Thyroid gland (tissue), 4 donors: ENCODE measurements around the gene IFNAR1. TPM values are rescaled to one million over a fixed set of nuclear protein-coding genes. Genes with fewer than 3 reads are reported as not detected.

ENCODE experiments used
- DNase-seq, 2 donors: peaks; one replicate each; pipeline ENCODE4 v3.0.0-alpha.2; 2019
- H3K27ac ChIP-seq, 3 donors: fragments of 200-600 bp; sonication (generic); 1 replicate in 2 of 3; 2 replicates in 1 of 3; pipeline ENCODE4 v1.5.1; 2016 to 2019; ENCODE audit warnings: mild to moderate bottlenecking in 1 of 3, moderate library complexity in 1 of 3
- H3K27me3 ChIP-seq: fragments of 200-600 bp; sonication (generic); one replicate; pipeline ENCODE4 v1.5.1; 2019
- H3K36me3 ChIP-seq, 2 donors: fragments of 200-600 bp; sonication (generic); one replicate each; pipeline ENCODE4 v1.5.1; 2016 to 2019
- H3K4me1 ChIP-seq, 2 donors: fragments of 200-600 bp; sonication (generic); one replicate each; pipeline ENCODE4 v1.5.1; 2017 to 2019
- H3K4me3 ChIP-seq, 3 donors: fragments of 200-600 bp; sonication (generic); replicated peaks in 1 of 3; 1 replicate in 2 of 3; 2 replicates in 1 of 3; pipeline ENCODE4 v1.5.1; 2016; ENCODE audit warnings: mild to moderate bottlenecking in 1 of 3
- H3K9me3 ChIP-seq: fragments of 200-600 bp; sonication (generic); one replicate; pipeline ENCODE4 v1.5.1; 2017
- POLR2A ChIP-seq, 2 donors: fragments of 450-650 bp; IDR thresholded peaks; one replicate each; pipeline ENCODE4 v1.6.1; 2017; ENCODE audit warnings: antibody characterized with exemption in 2 of 2, mild to moderate bottlenecking in 2 of 2, moderate library complexity in 1 of 2
- WGBS, 2 donors: methylation state at CpG; one replicate each; pipeline ENCODE4 v1.1.5; 2017; 5-methylcytosine and 5-hydroxymethylcytosine counted together
- intact Hi-C: fragments of 100-400 bp; cut with DNase I; formaldehyde crosslinking; loops from one replicate; pipeline ENCODE4 v1.15.1; 2023
- total RNA-seq, 4 donors: library from RNA; depleted of rRNA; stranded (reverse); fragments of >200 nt; gene quantifications; one replicate each; pipeline ENCODE4 v1.2.3, GENCODE V29; 2016
- TF ChIP-seq, protein P1 (sequence below), 6 experiments: fragments of 200-600 bp in 3 of 6; fragments of 450-650 bp in 3 of 6; sonication (generic) in 3 of 6; IDR thresholded peaks; one replicate each; pipeline ENCODE4 v1.5.1; 2016 to 2019; ENCODE audit warnings: antibody characterized with exemption in 6 of 6, mild to moderate bottlenecking in 2 of 6, inconsistent platforms in 1 of 6, moderate library complexity in 1 of 6

IFNAR1 gene
- total RNA-seq, 4 donors from 2014 or later = 37.0 to 51.2 (median 42.4) TPM

DNA sequence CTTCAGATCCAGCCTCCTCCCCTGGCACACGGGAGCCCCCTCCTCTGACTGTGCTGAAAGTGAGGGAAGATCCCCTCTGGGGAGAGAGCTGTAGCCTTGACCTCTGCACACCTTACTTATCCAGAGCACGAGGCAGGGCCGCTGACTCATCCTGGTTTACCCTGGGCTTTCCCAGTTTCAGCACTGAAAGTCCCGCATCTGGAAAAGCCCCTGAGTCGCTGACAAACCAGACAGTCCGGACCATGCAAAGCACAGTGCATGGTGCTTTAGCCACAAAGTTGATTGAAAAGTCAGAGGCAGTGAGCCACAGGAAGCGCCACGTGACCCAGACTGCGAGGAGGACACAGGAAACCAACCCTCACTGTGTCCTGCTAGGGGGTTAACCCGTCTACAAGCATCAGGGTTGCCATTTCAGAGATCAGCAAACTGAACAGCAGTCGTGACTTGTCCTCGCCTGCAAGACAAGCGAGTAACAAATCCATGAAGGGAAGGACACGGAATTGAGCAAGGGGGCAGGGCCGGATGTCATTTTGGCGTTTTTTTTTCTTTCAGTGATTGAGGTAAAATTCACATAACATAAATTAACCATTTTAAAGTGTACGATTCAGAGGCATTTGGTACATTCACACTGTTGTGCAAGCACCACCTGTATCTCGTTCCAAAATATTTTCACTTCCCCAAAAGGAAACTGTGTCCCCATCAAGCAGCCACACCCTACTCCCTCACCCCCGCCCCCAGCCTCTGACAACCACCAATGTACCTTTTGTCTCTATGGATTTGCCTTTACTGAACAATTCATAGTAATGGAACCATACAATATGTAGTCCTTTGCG, 58.5 kb downstream of the IFNAR1 start:
- H3K9me3 ChIP-seq = no peaks in the 10 kb centered on the region
- no peaks in the 10 kb centered on the region for H3K36me3 ChIP-seq
- no peak overlapping the region for H3K4me3 ChIP-seq
- intact Hi-C loops = no loop called here
- WGBS, 2 donors = 50 to 54% methylated on average over 15 to 20 of the region's 20 CpGs
- H3K27ac ChIP-seq = peak overlapping the region in 1 of 3 donors; percentile 46
- H3K27me3 ChIP-seq = no peaks in the 10 kb centered on the region
- H3K4me1 ChIP-seq = peaks cover 0 to 24% of the 10 kb centered on the region in 2 donors
- TF ChIP-seq, protein P1, sequence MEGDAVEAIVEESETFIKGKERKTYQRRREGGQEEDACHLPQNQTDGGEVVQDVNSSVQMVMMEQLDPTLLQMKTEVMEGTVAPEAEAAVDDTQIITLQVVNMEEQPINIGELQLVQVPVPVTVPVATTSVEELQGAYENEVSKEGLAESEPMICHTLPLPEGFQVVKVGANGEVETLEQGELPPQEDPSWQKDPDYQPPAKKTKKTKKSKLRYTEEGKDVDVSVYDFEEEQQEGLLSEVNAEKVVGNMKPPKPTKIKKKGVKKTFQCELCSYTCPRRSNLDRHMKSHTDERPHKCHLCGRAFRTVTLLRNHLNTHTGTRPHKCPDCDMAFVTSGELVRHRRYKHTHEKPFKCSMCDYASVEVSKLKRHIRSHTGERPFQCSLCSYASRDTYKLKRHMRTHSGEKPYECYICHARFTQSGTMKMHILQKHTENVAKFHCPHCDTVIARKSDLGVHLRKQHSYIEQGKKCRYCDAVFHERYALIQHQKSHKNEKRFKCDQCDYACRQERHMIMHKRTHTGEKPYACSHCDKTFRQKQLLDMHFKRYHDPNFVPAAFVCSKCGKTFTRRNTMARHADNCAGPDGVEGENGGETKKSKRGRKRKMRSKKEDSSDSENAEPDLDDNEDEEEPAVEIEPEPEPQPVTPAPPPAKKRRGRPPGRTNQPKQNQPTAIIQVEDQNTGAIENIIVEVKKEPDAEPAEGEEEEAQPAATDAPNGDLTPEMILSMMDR (IDR thresholded peaks at IDR 0.05) = no peak
- TF ChIP-seq POLR2A (IDR thresholded peaks at IDR 0.05) = no peak
- DNase-seq = peak; percentile 13 to 20

DNA sequence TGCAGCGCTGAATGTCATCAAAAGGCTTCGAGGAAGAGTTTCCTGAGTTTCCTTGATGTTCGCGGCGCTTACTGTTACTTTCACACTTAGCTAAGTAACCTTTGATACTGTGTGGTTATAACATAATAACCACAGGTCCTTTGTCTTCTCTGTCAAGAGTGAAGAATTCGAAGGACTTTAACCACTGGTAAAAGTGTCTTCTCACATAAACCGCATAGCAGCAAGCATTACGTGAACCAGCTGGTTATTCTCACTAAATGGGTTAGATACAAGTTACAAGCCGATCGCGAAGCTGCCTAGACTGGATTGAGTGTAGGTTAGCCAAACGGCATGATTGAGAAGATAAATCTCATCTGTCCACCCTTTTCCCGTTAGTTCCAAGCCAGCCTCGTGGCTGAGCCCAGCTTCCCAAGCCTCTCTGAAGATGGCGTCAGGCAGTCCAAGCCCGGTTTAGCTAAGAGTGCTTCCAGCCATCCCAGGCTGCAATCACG, 60.1 kb downstream of the IFNAR1 start:
- intact Hi-C loops = no loop called here

DNA sequence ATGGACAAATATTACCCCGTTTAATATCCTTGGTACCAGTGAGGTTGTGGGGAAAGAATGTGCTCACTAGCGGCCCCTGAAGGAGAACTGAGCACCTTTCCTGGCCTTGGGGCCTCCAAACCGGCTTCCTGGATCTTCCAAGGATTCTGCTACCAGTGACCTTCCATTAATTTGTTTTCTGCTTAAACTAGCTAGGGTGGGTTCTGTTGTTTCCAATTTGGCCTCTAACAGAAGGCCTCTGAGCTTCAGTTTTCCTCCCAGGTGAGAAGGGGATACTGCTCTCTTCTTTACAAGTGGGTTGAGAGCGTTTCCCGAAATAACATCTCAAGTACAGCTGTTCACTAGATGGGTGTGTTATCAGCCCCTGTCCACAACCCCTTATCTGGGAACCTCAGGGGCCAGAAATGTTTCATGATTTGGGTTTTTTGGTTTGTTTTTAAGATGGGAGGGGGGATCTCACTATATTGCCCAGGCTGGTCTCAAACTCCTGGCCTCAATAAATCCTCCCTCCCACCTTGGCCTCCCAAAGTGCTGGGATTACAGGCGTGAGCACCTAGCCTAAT, 61.5 kb downstream of the IFNAR1 start:
- intact Hi-C loops = no loop called here

More for the DNA sequence above, 60.1 kb downstream of the IFNAR1 start:
- no peak for DNase-seq
- Histone ChIP-seq H3K4me1 (peaks cover 0 to 24% of the 10 kb centered on the region in 2 donors), H3K9me3 (no peaks in the 10 kb centered on the region), H3K27ac (no peak overlapping the region), H3K27me3 (no peaks in the 10 kb centered on the region), H3K4me3 (no peak overlapping the region), H3K36me3 (no peaks in the 10 kb centered on the region)
- TF ChIP-seq, protein P1 (IDR thresholded peaks at IDR 0.05) = no peak
- TF ChIP-seq POLR2A (IDR thresholded peaks at IDR 0.05) = no peak
- 90 to 93% methylated on average over 17 of the region's 17 CpGs for WGBS, 2 donors

DNA sequence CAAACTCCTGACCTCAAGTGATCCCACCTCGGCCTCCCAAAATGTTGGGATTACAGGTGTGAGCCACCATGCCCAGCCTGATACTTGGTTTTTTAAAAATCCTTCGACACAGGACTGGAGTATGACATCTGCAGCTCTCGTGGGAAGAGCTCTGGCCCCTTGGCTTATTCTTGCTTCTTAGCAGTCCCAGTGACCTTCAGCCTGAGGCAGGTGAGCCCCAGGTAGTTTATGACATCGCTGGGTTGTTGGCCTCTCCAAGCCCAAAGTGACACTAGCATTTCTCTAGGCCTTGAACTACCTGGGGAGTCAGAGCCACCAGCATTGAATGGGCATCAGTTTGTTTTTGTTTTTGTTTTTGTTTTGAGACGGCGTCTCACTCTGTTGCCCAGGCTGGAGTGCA, 62.5 kb downstream of the IFNAR1 start:
- intact Hi-C loops = no loop called here
- no peak overlapping the region for H3K27ac ChIP-seq
- WGBS, 2 donors = 91 to 96% methylated on average over 6 of the region's 6 CpGs

More for the DNA sequence above, 61.5 kb downstream of the IFNAR1 start:
- DNase-seq = no peak
- H3K4me1 ChIP-seq = peaks cover 0 to 11% of the 10 kb centered on the region in 2 donors
- no peaks in the 10 kb centered on the region for H3K36me3 ChIP-seq
- WGBS, 2 donors = 79 to 80% methylated on average over 6 of the region's 6 CpGs
- H3K27ac ChIP-seq = no peak overlapping the region
- no peak overlapping the region for H3K4me3 ChIP-seq
- TF ChIP-seq, protein P1 (IDR thresholded peaks at IDR 0.05) = no peak
- TF ChIP-seq POLR2A (IDR thresholded peaks at IDR 0.05) = no peak
- no peaks in the 10 kb centered on the region for H3K9me3 ChIP-seq
- no peaks in the 10 kb centered on the region for H3K27me3 ChIP-seq

More for the DNA sequence above, 62.5 kb downstream of the IFNAR1 start:
- no peaks in the 10 kb centered on the region for H3K36me3 ChIP-seq
- no peaks in the 10 kb centered on the region for H3K9me3 ChIP-seq
- no peak overlapping the region for H3K4me3 ChIP-seq
- no peak for DNase-seq
- H3K27me3 ChIP-seq = no peaks in the 10 kb centered on the region
- H3K4me1 ChIP-seq = peaks cover 0 to 10% of the 10 kb centered on the region in 2 donors
- TF ChIP-seq, protein P1 (IDR thresholded peaks at IDR 0.05) = no peak
- no peak for TF ChIP-seq POLR2A (IDR thresholded peaks at IDR 0.05)
